Activated naive CD4-positive, alpha-beta T cell treated with anti-CD3 and anti-CD28 coated beads for 36 hours (primary cell): ENCODE measurements around the gene CYP2C19. TPM values are rescaled to one million over a fixed set of nuclear protein-coding genes. Genes with fewer than 3 reads are reported as not detected.
"Not testable (repeated sequence)": the region's sequence is repeated elsewhere in the genome, so short reads cannot be mapped to it uniquely, and the experiment has no call there.

ENCODE experiments used
- CTCF ChIA-PET: fragments of 350-600 bp; sonication (Branson Sonifier 250); formaldehyde crosslinking; loops from one replicate; lab custom pipeline; 2021; ENCODE audit warnings: antibody characterized with exemption; lab: Charles Lee
- DNase-seq: peaks from one replicate; pipeline ENCODE4 v3.0.0-alpha.2; 2020
- H3K27ac Mint-ChIP-seq: one replicate; pipeline ENCODE4 v1.8.0; 2021; ENCODE audit warnings: mild to moderate bottlenecking, mixed read lengths
- H3K27me3 Mint-ChIP-seq: one replicate; pipeline ENCODE4 v1.8.0; 2021; ENCODE audit warnings: low read depth, mixed read lengths
- H3K36me3 Mint-ChIP-seq: one replicate; pipeline ENCODE4 v1.8.0; 2021; ENCODE audit warnings: low read depth, mixed read lengths
- H3K4me1 Mint-ChIP-seq: one replicate; pipeline ENCODE4 v1.8.0; 2021; ENCODE audit warnings: low read depth, mixed read lengths
- H3K4me3 Mint-ChIP-seq: one replicate; pipeline ENCODE4 v1.8.0; 2021; ENCODE audit warnings: mild to moderate bottlenecking, moderate library complexity, mixed read lengths
- H3K9me3 Mint-ChIP-seq: one replicate; pipeline ENCODE4 v1.8.0; 2021; ENCODE audit warnings: mixed read lengths
- intact Hi-C: fragments of 100-400 bp; cut with micrococcal nuclease; formaldehyde crosslinking; loops from one replicate; pipeline ENCODE4 v1.15.1; 2023
- total RNA-seq, 2 experiments: library from RNA; stranded (reverse); gene quantifications; one replicate each; pipeline ENCODE4 v1.2.3, GENCODE V29; 2021

The CYP2C19 gene
- total RNA-seq, 2 experiments from 2014 or later = 0.12 to 0.22 TPM

DNA sequence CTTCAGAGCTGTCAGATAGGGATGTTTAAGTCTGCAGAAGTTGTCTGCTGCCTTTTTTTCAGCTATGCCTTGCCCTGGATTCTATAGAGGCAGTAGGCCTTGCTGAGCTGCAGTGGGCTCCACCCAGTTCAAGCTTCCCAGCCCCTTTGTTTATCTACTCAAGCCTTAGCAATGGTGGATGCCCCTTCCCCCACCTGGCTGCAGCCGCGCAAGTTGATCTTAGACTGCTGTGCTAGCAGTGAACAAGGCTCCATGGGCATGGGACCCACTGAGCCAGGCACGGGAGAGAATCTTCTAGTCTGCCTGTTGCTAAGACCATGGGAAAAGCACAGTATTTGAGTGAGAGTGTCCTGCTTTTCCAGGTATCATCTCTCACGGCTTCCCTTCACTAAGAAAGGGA is 38.1 kb downstream of the CYP2C19 start:
- H3K27ac Mint-ChIP-seq, intact Hi-C loops, DNase-seq, H3K4me1 Mint-ChIP-seq, H3K4me3 Mint-ChIP-seq, H3K27me3 Mint-ChIP-seq, H3K36me3 Mint-ChIP-seq, CTCF ChIA-PET: not testable (repeated sequence)
- H3K9me3 Mint-ChIP-seq = peaks cover 23% of the 10 kb centered on the region

DNA sequence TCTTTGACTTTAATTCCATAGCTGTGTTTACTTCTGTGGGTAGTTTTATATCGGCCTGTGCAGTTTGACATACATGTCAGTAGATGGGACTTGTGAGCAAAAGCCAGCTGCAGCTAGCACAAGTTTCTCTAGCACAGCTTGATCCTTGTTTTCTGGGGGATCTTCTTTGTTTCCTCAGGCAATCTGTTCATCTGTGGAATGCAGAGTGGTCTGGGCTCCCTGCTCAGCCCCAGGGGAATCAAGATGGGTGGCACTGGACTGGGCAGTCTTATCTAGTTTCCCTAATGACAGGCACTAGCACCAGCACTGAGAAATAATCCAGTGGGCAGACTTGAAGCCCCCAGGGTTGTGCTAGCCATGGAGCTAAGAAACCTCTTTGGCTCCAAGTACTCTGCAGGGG is 40.8 kb downstream of the CYP2C19 start:
- Mint-ChIP-seq H3K27ac (no peak overlapping the region), H3K27me3 (no peaks in the 10 kb centered on the region), H3K4me3 (no peak overlapping the region), H3K36me3 (no peaks in the 10 kb centered on the region), H3K4me1 (no peaks in the 10 kb centered on the region), H3K9me3 (peaks cover 6% of the 10 kb centered on the region)
- no peak for DNase-seq
- CTCF ChIA-PET = no interaction called here
- intact Hi-C loops = no loop called here

DNA sequence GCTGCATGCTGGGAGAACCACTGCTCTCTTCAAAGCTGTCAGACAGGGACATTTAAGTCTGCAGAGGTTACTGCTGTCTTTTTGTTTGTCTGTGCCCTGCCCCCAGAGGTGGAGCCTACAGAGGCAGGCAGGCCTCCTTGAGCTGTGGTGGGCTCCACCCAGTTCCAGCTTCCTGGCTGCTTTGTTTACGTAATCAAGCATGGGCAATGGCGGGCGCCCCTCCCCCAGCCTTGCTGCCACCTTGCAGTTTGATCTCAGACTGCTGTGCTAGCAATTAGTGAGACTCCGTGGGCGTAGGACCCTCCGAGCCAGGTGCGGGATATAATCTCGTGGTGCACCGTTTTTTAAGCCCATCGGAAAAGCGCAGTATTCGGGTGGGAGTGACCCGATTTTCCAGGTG is 67.5 kb downstream of the CYP2C19 start:
- DNase-seq, intact Hi-C loops: not testable (repeated sequence)

DNA sequence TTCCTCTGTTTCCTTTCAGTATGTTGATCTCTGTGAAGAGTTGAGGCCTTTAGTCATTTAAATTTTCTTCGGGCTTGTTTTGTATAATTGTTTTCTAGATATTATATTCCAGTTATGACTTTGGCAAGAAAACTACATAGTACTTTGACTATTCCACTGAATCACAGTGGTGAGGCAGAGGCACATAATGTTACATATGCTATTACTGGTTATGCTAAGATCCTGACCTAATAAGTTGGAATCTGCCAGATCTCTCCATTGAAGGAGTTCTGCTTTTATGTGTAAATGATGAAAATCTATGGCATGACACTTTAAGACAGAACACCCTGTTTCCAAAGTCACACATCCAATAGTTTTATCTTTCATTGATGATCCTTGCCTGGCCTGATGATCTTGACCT is 83.7 kb downstream of the CYP2C19 start:
- no peaks in the 10 kb centered on the region for H3K27me3 Mint-ChIP-seq
- no peaks in the 10 kb centered on the region for H3K36me3 Mint-ChIP-seq
- H3K9me3 Mint-ChIP-seq = no peaks in the 10 kb centered on the region
- intact Hi-C loops = no loop called here
- CTCF ChIA-PET = no interaction called here
- no peaks in the 10 kb centered on the region for H3K4me1 Mint-ChIP-seq
- H3K4me3 Mint-ChIP-seq = no peak overlapping the region
- H3K27ac Mint-ChIP-seq = no peak overlapping the region
- DNase-seq = no peak

More for the DNA sequence above, 67.5 kb downstream of the CYP2C19 start:
- H3K27ac Mint-ChIP-seq, H3K4me3 Mint-ChIP-seq, H3K36me3 Mint-ChIP-seq, H3K27me3 Mint-ChIP-seq, CTCF ChIA-PET, H3K4me1 Mint-ChIP-seq: not testable (repeated sequence)
- peaks cover 17% of the 10 kb centered on the region for H3K9me3 Mint-ChIP-seq

DNA sequence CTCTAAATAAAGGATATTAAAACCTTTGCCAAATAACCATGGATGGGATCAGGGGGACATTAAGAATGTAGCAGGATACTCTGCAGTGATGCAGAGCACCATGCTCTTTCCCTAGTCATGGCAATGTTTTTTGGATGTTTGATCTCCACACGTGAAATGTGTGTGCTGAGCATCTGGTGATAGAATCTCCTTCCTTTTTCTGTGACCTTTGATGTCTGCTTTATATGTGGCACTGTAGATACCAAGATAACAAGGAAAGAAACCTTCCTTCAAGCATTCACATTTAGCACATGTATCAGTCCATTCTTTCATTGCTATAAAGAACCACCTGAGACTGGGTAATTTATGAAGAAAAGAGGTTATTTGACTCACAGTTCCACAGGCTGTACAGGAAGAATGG is 88.3 kb downstream of the CYP2C19 start:
- no peak overlapping the region for H3K4me3 Mint-ChIP-seq
- no peaks in the 10 kb centered on the region for H3K36me3 Mint-ChIP-seq
- H3K27ac Mint-ChIP-seq = no peak overlapping the region
- H3K27me3 Mint-ChIP-seq = no peaks in the 10 kb centered on the region
- no peaks in the 10 kb centered on the region for H3K9me3 Mint-ChIP-seq
- intact Hi-C loops = no loop called here
- DNase-seq = no peak
- CTCF ChIA-PET = no interaction called here
- H3K4me1 Mint-ChIP-seq = no peaks in the 10 kb centered on the region

DNA sequence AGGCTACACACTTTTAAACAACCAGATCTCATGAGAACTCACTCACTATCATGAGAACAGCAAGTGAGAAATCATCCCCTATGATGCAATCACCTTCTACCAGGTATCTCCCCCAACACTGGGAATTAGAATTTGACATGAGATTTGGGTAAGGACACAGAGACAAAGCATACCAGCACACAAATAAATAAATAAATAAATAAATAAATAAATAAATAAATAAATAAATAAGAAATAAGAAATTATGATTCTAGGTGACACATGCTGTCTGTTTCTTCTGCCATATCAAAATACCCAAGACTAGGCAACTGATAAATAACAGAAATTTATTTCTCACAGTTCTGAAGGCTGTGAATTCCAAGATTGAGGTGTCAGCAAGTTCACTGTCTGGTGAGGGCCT is 88.8 kb downstream of the CYP2C19 start:
- H3K9me3 Mint-ChIP-seq = no peaks in the 10 kb centered on the region
- CTCF ChIA-PET = no interaction called here
- H3K4me1 Mint-ChIP-seq = no peaks in the 10 kb centered on the region
- intact Hi-C loops = no loop called here
- no peaks in the 10 kb centered on the region for H3K36me3 Mint-ChIP-seq
- no peak overlapping the region for H3K27ac Mint-ChIP-seq
- H3K4me3 Mint-ChIP-seq = no peak overlapping the region
- no peak for DNase-seq
- no peaks in the 10 kb centered on the region for H3K27me3 Mint-ChIP-seq

DNA sequence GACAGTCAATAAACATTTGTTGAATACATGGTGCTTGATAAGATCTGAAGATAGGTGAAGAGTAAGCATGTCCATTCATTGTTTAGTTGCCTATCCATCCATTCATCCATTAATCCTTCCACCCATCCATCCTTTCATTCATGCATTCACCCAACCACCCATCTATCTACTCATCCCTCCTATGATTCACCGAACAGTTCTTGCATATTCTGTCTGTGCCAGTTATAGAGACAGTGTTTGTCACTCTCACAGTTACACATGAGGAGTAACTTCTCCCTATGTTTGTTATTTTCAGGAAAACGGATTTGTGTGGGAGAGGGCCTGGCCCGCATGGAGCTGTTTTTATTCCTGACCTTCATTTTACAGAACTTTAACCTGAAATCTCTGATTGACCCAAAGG is 90.0 kb downstream of the CYP2C19 start:
- CTCF ChIA-PET = no interaction called here
- Mint-ChIP-seq H3K36me3 (no peaks in the 10 kb centered on the region), H3K9me3 (no peaks in the 10 kb centered on the region), H3K27me3 (no peaks in the 10 kb centered on the region), H3K27ac (no peak overlapping the region), H3K4me1 (no peaks in the 10 kb centered on the region), H3K4me3 (no peak overlapping the region)
- intact Hi-C loops = no loop called here
- no peak for DNase-seq

DNA sequence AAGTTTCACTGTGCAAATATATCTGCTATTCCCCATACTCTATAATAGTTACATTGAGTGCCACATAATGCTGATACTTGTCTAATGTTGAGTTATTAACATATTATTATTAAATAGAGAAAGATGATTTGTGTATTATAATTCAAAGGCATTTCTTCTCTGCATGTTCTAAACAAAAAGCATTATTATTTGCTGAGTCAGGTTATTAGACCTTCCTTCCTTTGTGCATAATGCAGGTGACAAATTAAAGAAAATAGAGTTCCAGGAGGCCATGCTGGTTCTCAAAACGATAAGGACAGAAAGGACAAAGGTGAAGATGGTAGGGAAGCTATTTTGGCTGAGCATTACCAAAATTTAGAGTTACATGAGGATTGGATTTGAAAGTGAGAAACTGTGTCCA is 90.6 kb downstream of the CYP2C19 start:
- Mint-ChIP-seq H3K4me1 (no peaks in the 10 kb centered on the region), H3K4me3 (no peak overlapping the region), H3K9me3 (peaks cover 2% of the 10 kb centered on the region), H3K27ac (no peak overlapping the region), H3K36me3 (no peaks in the 10 kb centered on the region), H3K27me3 (no peaks in the 10 kb centered on the region)
- intact Hi-C loops = no loop called here
- DNase-seq = no peak
- CTCF ChIA-PET = no interaction called here

DNA sequence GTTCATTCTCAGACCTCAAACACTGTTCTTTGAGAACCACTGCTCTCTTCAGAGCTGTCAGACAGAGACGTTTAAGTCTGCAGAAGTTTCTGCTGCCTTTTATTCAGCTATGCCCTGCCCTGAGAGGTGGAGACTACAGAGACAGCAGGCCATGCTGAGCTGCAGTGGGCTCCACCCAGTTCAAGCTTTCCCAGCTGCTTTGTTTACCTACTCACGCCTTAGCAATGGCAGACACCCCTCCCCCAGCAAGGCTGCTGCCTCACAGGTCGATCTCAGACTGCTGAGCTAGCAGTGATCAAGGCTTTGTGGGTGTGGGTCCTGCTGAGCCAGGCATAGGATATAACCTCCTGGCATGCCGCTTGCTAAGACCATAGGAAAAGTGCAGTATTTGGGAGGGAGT is 95.5 kb downstream of the CYP2C19 start:
- Mint-ChIP-seq H3K4me1 (no peaks in the 10 kb centered on the region), H3K9me3 (peaks cover 7% of the 10 kb centered on the region), H3K27ac (no peak overlapping the region), H3K4me3 (no peak overlapping the region), H3K36me3 (no peaks in the 10 kb centered on the region), H3K27me3 (no peaks in the 10 kb centered on the region)
- intact Hi-C loops = no loop called here
- CTCF ChIA-PET = no interaction called here
- no peak for DNase-seq

DNA sequence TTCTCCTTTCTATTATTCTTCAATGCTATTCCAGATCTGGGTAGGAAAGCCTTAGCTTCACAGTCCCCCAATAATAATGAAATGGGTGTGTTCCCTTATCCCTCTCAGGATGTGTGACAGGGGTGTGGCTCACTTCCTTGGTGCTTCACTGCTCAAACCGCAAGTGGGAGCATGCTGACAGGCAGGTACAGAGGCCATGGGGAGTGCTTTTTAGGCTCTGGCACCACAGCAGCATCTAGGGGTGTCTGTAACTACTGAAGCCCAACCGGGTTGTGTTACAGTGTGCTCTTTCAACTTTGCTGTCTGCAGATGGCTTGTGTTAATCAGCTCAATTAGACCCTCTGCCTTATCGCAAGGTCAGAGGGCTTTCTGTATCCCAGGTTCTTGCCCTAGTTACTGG is 96.6 kb downstream of the CYP2C19 start:
- DNase-seq = no peak
- CTCF ChIA-PET = no interaction called here
- Mint-ChIP-seq H3K9me3 (peaks cover 8% of the 10 kb centered on the region), H3K27ac (no peak overlapping the region), H3K27me3 (no peaks in the 10 kb centered on the region), H3K4me1 (no peaks in the 10 kb centered on the region), H3K4me3 (no peak overlapping the region), H3K36me3 (no peaks in the 10 kb centered on the region)
- intact Hi-C loops = no loop called here

DNA sequence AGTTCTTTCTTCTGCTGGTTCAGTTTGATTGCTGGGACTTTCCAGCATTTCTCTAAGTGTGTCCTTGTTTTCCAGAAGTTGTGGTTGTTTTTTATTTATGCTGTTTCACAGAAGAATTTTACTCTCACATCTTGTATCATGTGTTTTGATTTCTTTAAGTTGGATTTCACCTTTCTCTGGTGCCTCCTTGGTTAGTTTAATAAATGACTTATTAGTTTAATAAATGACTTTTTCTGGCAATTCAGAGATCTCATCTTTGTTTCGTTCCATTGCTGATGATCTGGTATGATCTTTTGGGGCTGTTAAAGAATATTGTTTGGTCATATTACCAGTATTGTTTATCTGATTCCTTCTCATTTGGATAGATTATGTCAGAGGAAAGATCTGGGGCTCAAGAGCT is 116.2 kb downstream of the CYP2C19 start:
- Mint-ChIP-seq H3K27me3 (no peaks in the 10 kb centered on the region), H3K9me3 (no peaks in the 10 kb centered on the region), H3K27ac (no peak overlapping the region), H3K36me3 (no peaks in the 10 kb centered on the region), H3K4me1 (no peaks in the 10 kb centered on the region), H3K4me3 (no peak overlapping the region)
- CTCF ChIA-PET = no interaction called here
- intact Hi-C loops = no loop called here
- DNase-seq = no peak

DNA sequence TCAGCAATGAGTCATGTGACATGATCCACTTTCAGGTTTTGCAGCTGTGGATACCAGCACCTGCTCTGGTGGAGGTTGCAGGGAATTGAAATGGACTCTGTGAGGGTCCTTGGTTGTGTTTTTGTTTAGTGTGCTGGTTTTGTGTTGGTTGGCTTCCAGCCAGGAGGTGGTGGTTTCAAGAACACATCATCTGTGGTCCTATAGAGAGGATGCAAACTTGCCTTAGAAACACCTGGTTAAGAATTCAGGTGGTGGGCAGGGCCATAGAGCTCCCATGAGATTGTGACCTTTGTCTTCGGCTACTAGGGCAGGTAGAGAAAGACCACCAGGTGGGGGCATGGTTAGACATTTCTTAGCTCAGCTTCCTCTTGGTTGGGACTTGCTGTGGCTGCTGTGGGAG is 116.7 kb downstream of the CYP2C19 start:
- H3K36me3 Mint-ChIP-seq = no peaks in the 10 kb centered on the region
- intact Hi-C loops = no loop called here
- H3K9me3 Mint-ChIP-seq = no peaks in the 10 kb centered on the region
- H3K27ac Mint-ChIP-seq = no peak overlapping the region
- CTCF ChIA-PET = no interaction called here
- no peak for DNase-seq
- H3K4me1 Mint-ChIP-seq = no peaks in the 10 kb centered on the region
- H3K27me3 Mint-ChIP-seq = no peaks in the 10 kb centered on the region
- no peak overlapping the region for H3K4me3 Mint-ChIP-seq

DNA sequence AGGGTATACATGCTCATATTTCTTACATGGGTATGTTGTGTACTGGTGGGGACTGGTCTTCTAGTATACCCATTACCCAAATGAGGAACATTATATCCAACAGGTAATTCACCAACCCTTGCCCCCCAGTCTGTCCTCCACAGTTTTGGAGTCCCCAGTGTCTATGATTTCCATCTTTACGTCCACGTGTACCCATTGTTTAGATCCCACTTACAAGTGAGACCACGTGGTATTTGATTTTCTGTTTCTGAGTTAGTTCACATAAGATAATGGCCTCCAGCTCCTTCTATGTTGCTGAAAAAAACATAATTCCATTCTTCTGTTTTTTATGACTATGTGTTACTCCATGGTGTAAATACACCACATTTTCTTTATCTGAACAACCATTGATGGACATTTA is 126.6 kb downstream of the CYP2C19 start:
- Mint-ChIP-seq H3K4me1 (no peaks in the 10 kb centered on the region), H3K4me3 (no peak overlapping the region), H3K9me3 (peaks cover 4% of the 10 kb centered on the region), H3K27me3 (no peaks in the 10 kb centered on the region), H3K36me3 (no peaks in the 10 kb centered on the region), H3K27ac (no peak overlapping the region)
- DNase-seq = no peak
- intact Hi-C loops = no loop called here
- CTCF ChIA-PET = no interaction called here
